ENCODE measurements around the gene IGSF23.
"Not testable (repeated sequence)": the region's sequence is repeated elsewhere in the genome, so short reads cannot be mapped to it uniquely, and the experiment has no call there.

IGSF23 gene

GRCh38 chr19:44666852-44667556 lies 53.6 kb downstream of the IGSF23 start:
- no peak overlapping the region for H3K14ac ChIP-seq (ENCODE audit: low read length)
- peaks cover 6 to 13% of the 10 kb centered on the region in 2 donors for H3K36me3 ChIP-seq (replicated peaks in 1 of 2; ENCODE audit: control insufficient read depth in 2 of 2, insufficient read depth in 2 of 2, low read length in 2 of 2)
- H2AK5ac ChIP-seq (ENCODE audit: low read depth, low read length): no peak overlapping the region
- no peak overlapping the region for H3K27ac ChIP-seq (replicated peaks; ENCODE audit: low read length)
- no peak overlapping the region for H3K4me3 ChIP-seq (ENCODE audit: low read length in 2 of 2)
- no peak overlapping the region for H2BK5ac ChIP-seq (ENCODE audit: low read length)
- H3K27me3 ChIP-seq (ENCODE audit: control insufficient read depth in 3 of 3, insufficient read depth in 3 of 3, low read depth in 1 of 3, low read length in 3 of 3): no peaks in the 10 kb centered on the region
- WGBS, 2 donors (ENCODE audit: extremely low coverage in 2 of 2, insufficient read length in 2 of 2, insufficient replicate concordance in 1 of 2): no CpG with 5 or more reads among the region's 7 CpGs
- no peak overlapping the region for H2BK120ac ChIP-seq (ENCODE audit: low read depth, low read length)
- H3K4me1 ChIP-seq (ENCODE audit: control insufficient read depth in 2 of 2, insufficient read depth in 1 of 2, low read depth in 1 of 2, low read length in 2 of 2): no peaks in the 10 kb centered on the region
- H3K9ac ChIP-seq (ENCODE audit: low read depth, low read length, poor library complexity): no peak overlapping the region
- H3K18ac ChIP-seq (ENCODE audit: low read length): no peak overlapping the region
- H3K4me2 ChIP-seq (ENCODE audit: insufficient read depth, low read length, poor library complexity, severe bottlenecking): no peak overlapping the region
- H3K4ac ChIP-seq (ENCODE audit: low read length): no peak overlapping the region
- no peak overlapping the region for H2AFZ ChIP-seq (ENCODE audit: low read length)
- no peak overlapping the region for H4K8ac ChIP-seq (ENCODE audit: low read depth, low read length)
- H3K79me1 ChIP-seq (ENCODE audit: low read depth, low read length): no peaks in the 10 kb centered on the region
- H3K23ac ChIP-seq (ENCODE audit: low read depth, low read length, poor library complexity): no peak overlapping the region
- no peaks in the 10 kb centered on the region for H3K9me3 ChIP-seq (replicated peaks in 1 of 2; ENCODE audit: control insufficient read depth in 2 of 2, insufficient read depth in 1 of 2, low read depth in 1 of 2, low read length in 2 of 2)
- H4K91ac ChIP-seq (ENCODE audit: low read depth, low read length, poor library complexity): no peak overlapping the region
- no peak for DNase-seq (ENCODE audit: low spot score)
- no peak overlapping the region for H2BK12ac ChIP-seq (ENCODE audit: low read length)
- no peak overlapping the region for H2BK15ac ChIP-seq (ENCODE audit: low read length)

- H2BK12ac ChIP-seq (ENCODE audit: low read length): no peak overlapping the region
- WGBS, 2 donors (ENCODE audit: extremely low coverage in 2 of 2, insufficient read length in 2 of 2, insufficient replicate concordance in 1 of 2): no CpG with 5 or more reads among the region's 2 CpGs
- H3K4me2 ChIP-seq (ENCODE audit: insufficient read depth, low read length, poor library complexity, severe bottlenecking): no peak overlapping the region
- no peaks in the 10 kb centered on the region for H3K4me1 ChIP-seq (ENCODE audit: control insufficient read depth in 2 of 2, insufficient read depth in 1 of 2, low read depth in 1 of 2, low read length in 2 of 2)
- no peak overlapping the region for H4K8ac ChIP-seq (ENCODE audit: low read depth, low read length)
- H3K27ac ChIP-seq (replicated peaks; ENCODE audit: low read length): no peak overlapping the region
- H3K4ac ChIP-seq (ENCODE audit: low read length): no peak overlapping the region
- no peak overlapping the region for H3K23ac ChIP-seq (ENCODE audit: low read depth, low read length, poor library complexity)
- no peak overlapping the region for H3K14ac ChIP-seq (ENCODE audit: low read length)
- no peak overlapping the region for H3K4me3 ChIP-seq (ENCODE audit: low read length in 2 of 2)
- no peak overlapping the region for H2AK5ac ChIP-seq (ENCODE audit: low read depth, low read length)
- H3K36me3 ChIP-seq (replicated peaks in 1 of 2; ENCODE audit: control insufficient read depth in 2 of 2, insufficient read depth in 2 of 2, low read length in 2 of 2): peaks cover 0 to 2% of the 10 kb centered on the region in 2 donors
- no peak overlapping the region for H2AFZ ChIP-seq (ENCODE audit: low read length)
- no peak overlapping the region for H3K18ac ChIP-seq (ENCODE audit: low read length)
- no peak overlapping the region for H2BK5ac ChIP-seq (ENCODE audit: low read length)
- DNase-seq (ENCODE audit: low spot score): no peak
- no peak overlapping the region for H4K91ac ChIP-seq (ENCODE audit: low read depth, low read length, poor library complexity)
- H2BK15ac ChIP-seq (ENCODE audit: low read length): no peak overlapping the region
- no peaks in the 10 kb centered on the region for H3K9me3 ChIP-seq (replicated peaks in 1 of 2; ENCODE audit: control insufficient read depth in 2 of 2, insufficient read depth in 1 of 2, low read depth in 1 of 2, low read length in 2 of 2)
- H3K9ac ChIP-seq (ENCODE audit: low read depth, low read length, poor library complexity): no peak overlapping the region
- H3K27me3 ChIP-seq (ENCODE audit: control insufficient read depth in 3 of 3, insufficient read depth in 3 of 3, low read depth in 1 of 3, low read length in 3 of 3): no peaks in the 10 kb centered on the region
- H3K79me1 ChIP-seq (ENCODE audit: low read depth, low read length): no peaks in the 10 kb centered on the region
- H2BK120ac ChIP-seq (ENCODE audit: low read depth, low read length): no peak overlapping the region
Measured at GRCh38 chr19:44668985-44669764, 55.8 kb downstream of the IGSF23 start.

GRCh38 chr19:44670027-44670426 lies 56.7 kb downstream of the IGSF23 start:
- not testable (repeated sequence) for H3K79me1 ChIP-seq (ENCODE audit: low read depth, low read length); H3K4me2 ChIP-seq (ENCODE audit: insufficient read depth, low read length, poor library complexity, severe bottlenecking); DNase-seq (ENCODE audit: low spot score); H3K4me3 ChIP-seq (ENCODE audit: low read length in 2 of 2); H3K14ac ChIP-seq (ENCODE audit: low read length); H2BK5ac ChIP-seq (ENCODE audit: low read length); H3K27ac ChIP-seq (replicated peaks; ENCODE audit: low read length); H3K36me3 ChIP-seq (replicated peaks in 1 of 2; ENCODE audit: control insufficient read depth in 2 of 2, insufficient read depth in 2 of 2, low read length in 2 of 2); H4K91ac ChIP-seq (ENCODE audit: low read depth, low read length, poor library complexity); H2BK120ac ChIP-seq (ENCODE audit: low read depth, low read length); H2AK5ac ChIP-seq (ENCODE audit: low read depth, low read length); H3K9ac ChIP-seq (ENCODE audit: low read depth, low read length, poor library complexity); H3K9me3 ChIP-seq (replicated peaks in 1 of 2; ENCODE audit: control insufficient read depth in 2 of 2, insufficient read depth in 1 of 2, low read depth in 1 of 2, low read length in 2 of 2); H3K4me1 ChIP-seq (ENCODE audit: control insufficient read depth in 2 of 2, insufficient read depth in 1 of 2, low read depth in 1 of 2, low read length in 2 of 2); H2AFZ ChIP-seq (ENCODE audit: low read length); H4K8ac ChIP-seq (ENCODE audit: low read depth, low read length); H2BK12ac ChIP-seq (ENCODE audit: low read length); H3K27me3 ChIP-seq (ENCODE audit: control insufficient read depth in 3 of 3, insufficient read depth in 3 of 3, low read depth in 1 of 3, low read length in 3 of 3); H3K4ac ChIP-seq (ENCODE audit: low read length); H3K18ac ChIP-seq (ENCODE audit: low read length); H2BK15ac ChIP-seq (ENCODE audit: low read length); H3K23ac ChIP-seq (ENCODE audit: low read depth, low read length, poor library complexity)
- WGBS, 2 donors (ENCODE audit: extremely low coverage in 2 of 2, insufficient read length in 2 of 2, insufficient replicate concordance in 1 of 2): no CpG with 5 or more reads among the region's 2 CpGs

- Histone ChIP-seq H3K4me2 (ENCODE audit: insufficient read depth, low read length, poor library complexity, severe bottlenecking) (no peak within 1 kb of the TSS), H4K91ac (ENCODE audit: low read depth, low read length, poor library complexity) (no peak within 1 kb of the TSS), H2AK5ac (ENCODE audit: low read depth, low read length) (no peak within 1 kb of the TSS), H2BK5ac (ENCODE audit: low read length) (no peak within 1 kb of the TSS), H3K4me3 (ENCODE audit: low read length in 2 of 2) (no peak within 1 kb of the TSS), H3K18ac (ENCODE audit: low read length) (no peak within 1 kb of the TSS), H3K36me3 (replicated peaks in 1 of 2; ENCODE audit: control insufficient read depth in 2 of 2, insufficient read depth in 2 of 2, low read length in 2 of 2) (no peaks in the 10 kb centered on the region), H3K27me3 (ENCODE audit: control insufficient read depth in 3 of 3, insufficient read depth in 3 of 3, low read depth in 1 of 3, low read length in 3 of 3) (no peaks in the 10 kb centered on the region), H2AFZ (ENCODE audit: low read length) (no peak within 1 kb of the TSS), H4K8ac (ENCODE audit: low read depth, low read length) (no peak within 1 kb of the TSS), H3K4me1 (ENCODE audit: control insufficient read depth in 2 of 2, insufficient read depth in 1 of 2, low read depth in 1 of 2, low read length in 2 of 2) (no peaks in the 10 kb centered on the region), H3K14ac (ENCODE audit: low read length) (no peak within 1 kb of the TSS), H3K4ac (ENCODE audit: low read length) (no peak within 1 kb of the TSS), H2BK12ac (ENCODE audit: low read length) (no peak within 1 kb of the TSS), H3K27ac (replicated peaks; ENCODE audit: low read length) (no peak within 1 kb of the TSS), H3K9me3 (replicated peaks in 1 of 2; ENCODE audit: control insufficient read depth in 2 of 2, insufficient read depth in 1 of 2, low read depth in 1 of 2, low read length in 2 of 2) (no peaks in the 10 kb centered on the region), H3K23ac (ENCODE audit: low read depth, low read length, poor library complexity) (no peak within 1 kb of the TSS), H3K9ac (ENCODE audit: low read depth, low read length, poor library complexity) (no peak within 1 kb of the TSS), H3K79me1 (ENCODE audit: low read depth, low read length) (no peaks in the 10 kb centered on the region), H2BK120ac (ENCODE audit: low read depth, low read length) (no peak within 1 kb of the TSS), H2BK15ac (ENCODE audit: low read length) (no peak within 1 kb of the TSS)
- DNase-seq (ENCODE audit: low spot score): no peak
- WGBS, 2 donors (ENCODE audit: extremely low coverage in 2 of 2, insufficient read length in 2 of 2, insufficient replicate concordance in 1 of 2): no CpG with 5 or more reads among the region's 2 CpGs
Measured at GRCh38 chr19:44671400-44671799, 58.0 kb downstream of the IGSF23 start, which contains the start of gene CEACAM19. TSS of gene CEACAM19 (plus strand) at chr19:44671482. CDS start at chr19:44671932, 450 bp downstream.
